GF-D8 (cell line): Measurements from ENCODE around the gene BABAM1.

Source experiments
- DNase-seq: peaks from one replicate; lab custom pipeline; 2025; lab: John Stamatoyannopoulos, UW

Gene BABAM1

DNA sequence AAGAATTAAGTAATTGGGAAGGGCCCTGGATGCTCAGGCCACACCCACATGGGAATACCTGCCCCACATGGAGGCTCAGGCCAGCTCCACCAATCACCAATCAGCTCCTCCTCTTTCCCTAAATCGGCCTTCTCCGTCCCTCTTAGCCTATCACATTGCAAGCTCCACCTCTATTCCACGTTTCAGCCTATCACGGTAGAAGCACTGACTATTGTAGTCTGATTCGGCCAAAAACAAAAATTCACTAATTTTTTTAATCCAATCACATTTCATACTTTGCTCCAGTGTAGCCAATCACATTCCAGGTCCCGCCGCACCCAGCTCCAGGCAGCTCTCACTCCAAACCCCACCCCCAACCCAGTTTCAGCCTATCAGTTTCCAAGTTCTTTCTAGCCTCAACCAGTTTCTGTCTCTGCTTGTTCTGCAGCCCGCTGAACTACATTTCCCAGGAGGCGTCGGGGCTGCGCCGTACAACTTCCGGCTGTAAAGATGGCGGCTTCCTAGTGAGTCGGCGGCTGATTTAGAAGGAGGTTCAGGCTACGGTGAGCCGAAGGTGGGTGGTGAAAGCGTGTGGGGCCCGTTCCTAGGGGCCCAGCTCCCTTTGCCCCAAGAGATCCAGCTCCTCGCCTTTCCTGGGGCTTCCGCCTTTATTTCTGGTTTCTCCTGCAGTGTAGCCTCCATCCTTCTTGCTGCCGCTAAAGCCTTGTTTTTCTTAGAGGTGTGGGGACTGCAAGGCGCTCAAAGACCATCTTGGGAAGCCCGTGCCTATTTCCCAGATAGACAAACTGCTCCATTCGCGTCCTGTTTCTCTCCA is at the start of gene BABAM1:
Gene BABAM1, plus strand, starts transcription at position 469 of the 814 bp plus-strand sequence. CDS start 1,364 bp downstream, outside the sequence.
- DNase-seq, result peak; percentile 99

DNA sequence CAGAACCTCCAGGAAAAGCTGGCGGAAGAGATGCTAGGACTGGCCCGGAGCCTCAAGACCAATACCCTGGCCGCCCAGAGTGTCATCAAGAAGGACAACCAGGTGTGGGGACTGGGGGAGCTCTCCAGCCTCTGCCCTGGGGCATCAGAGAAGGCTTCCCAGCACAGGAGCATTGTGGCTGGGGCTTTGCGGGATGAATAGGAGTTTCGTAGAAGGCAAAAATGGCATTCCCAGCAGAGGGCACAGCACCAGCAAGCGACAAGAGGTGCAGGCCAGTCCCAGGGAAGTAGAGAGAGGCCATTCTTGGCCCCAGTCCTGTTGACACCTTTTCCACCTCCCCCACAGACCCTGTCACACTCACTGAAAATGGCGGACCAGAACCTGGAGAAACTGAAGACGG is 48.0 kb upstream of the BABAM1 start:
- no peak for DNase-seq

GRCh38 chr19:17220207-17220758 is 47.0 kb upstream of the BABAM1 start:
- DNase-seq, result no peak

- no peak for DNase-seq
Measured at GRCh38 chr19:17225053-17225452, 42.2 kb upstream of the BABAM1 start.

- DNase-seq, result peak; percentile 92
Measured at GRCh38 chr19:17226002-17226933, 41.0 kb upstream of the BABAM1 start, which contains the start of gene OCEL1. TSS of gene OCEL1 (plus strand) at chr19:17226226. CDS start at chr19:17226248, 22 bp downstream.

DNA sequence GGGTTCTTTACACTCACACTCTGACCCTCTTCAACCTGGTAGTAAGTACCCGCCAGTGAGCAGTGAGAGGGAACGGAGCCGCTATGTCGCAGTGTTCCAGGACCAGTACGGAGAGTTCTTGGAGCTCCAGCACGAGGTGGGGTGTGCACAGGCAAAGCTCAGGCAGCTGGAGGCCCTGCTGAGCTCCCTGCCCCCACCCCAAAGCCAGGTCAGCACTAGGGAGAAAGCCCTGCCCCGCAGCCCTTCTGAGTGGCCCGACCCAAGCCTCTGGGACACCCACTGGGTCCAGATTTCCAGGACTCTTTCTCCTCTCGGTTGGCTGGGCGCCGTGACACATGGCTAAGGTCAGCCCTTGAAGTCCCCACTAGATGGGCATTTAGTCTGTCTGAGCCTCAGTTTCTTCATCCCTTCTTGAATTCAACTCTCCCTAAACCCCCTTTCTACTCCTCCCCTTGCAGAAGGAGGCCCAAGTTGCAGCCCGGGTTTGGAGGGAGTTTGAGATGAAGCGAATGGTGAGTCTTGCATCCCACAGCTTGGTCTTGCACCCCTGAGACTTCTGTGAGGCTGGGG is 39.4 kb upstream of the BABAM1 start:
- DNase-seq, result no peak

GRCh38 chr19:17229890-17230289 is 37.4 kb upstream of the BABAM1 start:
- no peak for DNase-seq

DNA sequence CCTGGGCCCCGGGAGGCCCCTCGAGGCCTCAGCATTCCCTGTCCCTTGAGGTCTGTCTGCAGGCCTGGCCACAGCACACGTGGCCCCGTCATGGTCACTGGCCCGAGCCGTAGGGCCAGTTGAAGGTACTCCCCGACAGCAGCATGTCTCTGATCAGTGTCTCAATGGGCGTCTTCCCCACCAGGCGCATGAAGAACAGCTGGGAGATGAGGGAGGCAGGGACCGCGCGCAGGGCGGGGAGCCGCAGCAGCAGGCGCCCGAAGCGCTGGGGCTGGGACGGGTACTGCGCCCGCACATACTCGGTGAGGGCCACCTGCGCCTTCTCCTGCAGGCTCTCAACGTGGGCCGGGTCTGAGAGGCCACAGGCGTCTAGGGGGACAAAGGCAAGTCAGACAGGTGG is 35.0 kb upstream of the BABAM1 start:
- no peak for DNase-seq

- no peak for DNase-seq
Measured at GRCh38 chr19:17234911-17235299, 32.3 kb upstream of the BABAM1 start.

GRCh38 chr19:17235300-17235970 is 31.8 kb upstream of the BABAM1 start:
- DNase-seq, result peak; percentile 40

GRCh38 chr19:17235971-17236777 is 31.1 kb upstream of the BABAM1 start:
- DNase-seq, result no peak

GRCh38 chr19:17236811-17237543 is 30.3 kb upstream of the BABAM1 start:
- no peak for DNase-seq

- no peak for DNase-seq
Measured at GRCh38 chr19:17237747-17238706, 29.2 kb upstream of the BABAM1 start.

DNA sequence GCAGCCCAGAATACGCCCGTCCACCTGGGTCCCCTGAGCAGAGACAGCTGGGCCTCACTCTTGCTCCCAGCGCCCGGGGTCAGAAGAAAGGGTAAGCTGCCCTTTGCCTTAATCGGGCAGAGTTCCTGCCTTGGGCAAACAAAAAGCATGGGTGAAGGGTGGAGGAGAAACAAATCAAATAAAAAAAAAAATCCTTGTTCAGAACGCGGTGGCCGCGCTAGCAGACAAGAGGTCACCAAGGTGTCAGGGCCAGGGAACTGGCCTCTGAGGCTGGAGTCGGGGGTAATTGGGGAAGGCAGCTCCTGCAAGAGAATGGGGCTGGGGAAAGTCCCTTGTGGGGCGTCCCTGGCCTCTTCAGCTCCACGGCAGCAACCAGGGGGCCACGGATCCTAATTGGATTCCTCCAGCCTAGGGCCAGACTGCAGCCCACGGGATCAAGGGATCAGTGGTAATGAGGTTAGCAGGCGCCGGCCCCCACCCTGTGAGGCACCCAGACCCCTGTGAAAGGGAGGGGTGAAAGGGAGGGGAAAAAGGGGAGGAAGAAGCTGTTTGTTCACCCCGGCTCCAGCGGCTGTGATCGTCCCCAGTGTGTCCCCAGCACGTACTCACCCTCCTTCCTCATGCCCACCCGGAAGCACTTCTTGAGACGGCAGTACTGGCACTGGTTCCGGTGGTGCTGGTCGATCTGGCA is 27.0 kb upstream of the BABAM1 start:
- DNase-seq, result no peak

DNA sequence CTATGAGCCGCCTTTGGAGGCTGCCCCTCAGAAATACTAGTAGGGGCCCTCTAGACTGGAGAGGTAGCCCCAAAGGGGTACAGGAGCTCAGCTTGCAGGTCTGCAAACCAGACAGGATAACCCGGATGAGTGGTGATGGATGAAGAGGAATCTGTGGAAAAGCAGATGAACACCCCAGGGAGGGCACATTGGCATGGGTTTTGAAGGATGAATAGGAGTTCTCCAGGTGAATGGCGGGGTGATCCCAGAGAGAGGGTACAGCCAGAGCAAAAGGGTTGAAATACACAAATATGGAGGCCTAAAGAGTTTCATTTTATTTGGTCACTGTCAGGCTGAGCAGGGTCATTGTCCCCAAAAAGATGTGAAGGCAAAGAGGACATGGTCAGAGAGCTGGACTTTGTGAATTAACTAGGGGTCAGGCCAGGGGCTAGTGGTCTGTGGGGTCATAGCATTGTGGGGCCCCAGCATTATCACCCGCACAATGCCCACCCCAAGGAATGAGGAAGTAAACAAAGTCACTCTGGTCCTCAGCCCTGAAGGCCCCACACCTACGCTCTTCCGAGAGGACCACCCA is 26.3 kb upstream of the BABAM1 start:
- no peak for DNase-seq

DNA sequence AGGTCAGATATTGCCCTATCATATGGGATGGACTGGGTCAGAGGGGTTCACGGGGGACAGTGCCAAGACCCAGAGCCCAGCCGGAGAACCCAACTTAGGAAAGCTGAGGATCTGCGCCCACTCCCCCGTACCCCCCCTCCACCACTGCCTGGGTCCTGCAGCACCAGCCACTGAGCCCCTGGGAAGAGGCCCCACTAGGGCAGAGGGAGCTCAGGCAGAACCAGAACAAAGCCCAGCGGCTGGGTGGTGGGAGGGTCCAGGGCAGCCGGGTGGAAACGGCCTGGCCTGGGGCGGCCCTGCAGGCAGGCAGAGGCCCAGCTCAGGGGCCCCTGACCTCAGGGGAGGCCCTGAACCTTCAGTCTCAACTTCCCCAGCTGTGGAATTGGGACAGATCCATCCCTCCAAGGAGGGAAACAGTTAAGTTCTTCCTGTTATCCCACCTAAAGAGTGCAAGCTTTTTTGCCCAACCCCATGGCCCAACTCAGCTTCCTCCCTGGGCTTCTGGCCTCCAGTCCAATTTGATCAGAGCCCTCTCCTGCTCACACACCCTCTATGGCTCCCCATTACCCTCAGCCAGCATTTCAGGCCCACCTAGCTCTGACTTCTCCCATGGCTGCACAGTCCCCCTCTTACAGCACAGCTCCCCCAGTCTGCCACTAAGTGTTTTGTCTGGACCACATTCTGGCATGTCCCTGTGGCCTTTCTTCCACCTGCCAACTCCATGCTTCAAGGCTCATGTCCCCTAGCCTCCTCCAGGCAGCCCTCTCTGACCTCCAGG is 24.6 kb upstream of the BABAM1 start:
- DNase-seq, result no peak

DNA sequence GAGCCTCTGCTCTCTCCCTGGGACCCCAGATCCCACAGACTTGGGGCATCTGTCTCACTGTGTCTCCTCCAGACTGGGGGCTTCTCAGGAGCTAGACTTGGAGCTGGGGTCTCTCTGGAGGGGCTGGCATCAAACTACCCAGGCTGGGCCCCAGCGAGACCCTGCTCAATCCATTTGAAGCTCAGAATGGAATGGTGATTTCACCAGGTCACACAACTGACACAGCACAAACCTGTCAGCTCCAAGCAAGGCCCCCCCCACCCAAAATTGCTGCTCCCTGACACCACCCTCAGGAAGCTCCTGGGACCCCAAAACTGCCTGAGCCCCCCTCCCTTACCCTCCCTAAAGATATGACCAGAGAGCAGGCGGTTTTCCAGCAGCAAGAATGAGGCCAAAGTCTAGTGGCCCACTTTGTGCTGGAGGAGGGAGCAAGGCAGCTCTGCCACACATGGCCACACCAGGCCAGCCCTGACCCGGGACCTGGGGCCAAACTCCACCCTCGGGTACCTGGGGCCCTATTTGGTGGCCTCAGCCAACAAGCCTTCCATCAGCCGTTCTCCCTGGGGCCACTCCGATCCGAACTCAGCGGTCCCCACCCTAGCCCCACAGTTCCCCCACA is 23.9 kb upstream of the BABAM1 start:
- DNase-seq, result no peak
